ENCODE measurements around the gene TEC.

DNA sequence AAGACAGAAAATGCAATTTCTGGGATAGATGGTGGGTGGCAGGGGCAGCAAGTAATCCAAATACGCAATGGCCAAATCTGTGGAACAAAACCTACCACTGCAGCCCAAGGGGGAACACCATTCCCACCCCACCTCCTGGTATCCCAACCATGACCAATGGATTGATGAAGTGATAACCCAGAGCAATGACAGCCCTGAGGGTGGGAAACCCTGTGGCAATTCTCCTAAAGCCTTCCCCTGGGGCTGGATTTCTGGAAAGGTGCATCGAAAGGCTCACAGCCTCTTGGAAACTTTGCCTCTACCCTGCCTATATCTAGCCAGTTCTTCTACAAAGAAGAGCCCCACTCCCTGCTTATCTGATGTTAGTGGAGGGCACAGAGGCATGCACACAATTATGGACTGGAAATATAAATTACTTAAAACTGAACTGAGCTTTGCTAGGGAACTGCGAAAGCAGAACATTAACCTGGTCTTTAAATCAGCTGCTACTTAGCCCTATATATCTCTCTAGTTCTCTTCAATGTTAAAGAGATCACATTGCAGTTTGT lies 75.6 kb downstream of the TEC start:
- no peak for TF ChIP-seq EP300 (IDR thresholded peaks at IDR 0.05)
- TF ChIP-seq, protein P1, sequence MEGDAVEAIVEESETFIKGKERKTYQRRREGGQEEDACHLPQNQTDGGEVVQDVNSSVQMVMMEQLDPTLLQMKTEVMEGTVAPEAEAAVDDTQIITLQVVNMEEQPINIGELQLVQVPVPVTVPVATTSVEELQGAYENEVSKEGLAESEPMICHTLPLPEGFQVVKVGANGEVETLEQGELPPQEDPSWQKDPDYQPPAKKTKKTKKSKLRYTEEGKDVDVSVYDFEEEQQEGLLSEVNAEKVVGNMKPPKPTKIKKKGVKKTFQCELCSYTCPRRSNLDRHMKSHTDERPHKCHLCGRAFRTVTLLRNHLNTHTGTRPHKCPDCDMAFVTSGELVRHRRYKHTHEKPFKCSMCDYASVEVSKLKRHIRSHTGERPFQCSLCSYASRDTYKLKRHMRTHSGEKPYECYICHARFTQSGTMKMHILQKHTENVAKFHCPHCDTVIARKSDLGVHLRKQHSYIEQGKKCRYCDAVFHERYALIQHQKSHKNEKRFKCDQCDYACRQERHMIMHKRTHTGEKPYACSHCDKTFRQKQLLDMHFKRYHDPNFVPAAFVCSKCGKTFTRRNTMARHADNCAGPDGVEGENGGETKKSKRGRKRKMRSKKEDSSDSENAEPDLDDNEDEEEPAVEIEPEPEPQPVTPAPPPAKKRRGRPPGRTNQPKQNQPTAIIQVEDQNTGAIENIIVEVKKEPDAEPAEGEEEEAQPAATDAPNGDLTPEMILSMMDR (IDR thresholded peaks at IDR 0.05): no peak
